HUES48 (cell line): ENCODE measurements around the gene GMPR2.

Experiments
- H3K27ac ChIP-seq: one replicate; pipeline ENCODE4 v1.7.0; 2013; ENCODE audit warnings: low read depth, low read length, inconsistent platforms
- H3K27me3 ChIP-seq: 2 replicates; pipeline ENCODE4 v1.6.1; 2013; ENCODE audit warnings: mild to moderate bottlenecking, low read length; ENCODE audit not compliant: control insufficient read depth, insufficient read depth
- H3K36me3 ChIP-seq: 2 replicates; pipeline ENCODE4 v1.6.1; 2013; ENCODE audit warnings: low read length; ENCODE audit not compliant: control insufficient read depth, insufficient read depth
- H3K4me1 ChIP-seq: 2 replicates; pipeline ENCODE4 v1.6.1; 2013; ENCODE audit warnings: mild to moderate bottlenecking, low read length; ENCODE audit not compliant: control insufficient read depth, insufficient read depth
- H3K4me3 ChIP-seq: 2 replicates; pipeline ENCODE4 v1.5.1; 2013; ENCODE audit warnings: mild to moderate bottlenecking, low read depth, low read length
- H3K9ac ChIP-seq: 2 replicates; pipeline ENCODE4 v1.6.1; 2013; ENCODE audit warnings: mild to moderate bottlenecking, low read depth, low read length, moderate library complexity
- H3K9me3 ChIP-seq: 2 replicates; pipeline ENCODE4 v1.6.1; 2013; ENCODE audit warnings: low read length; ENCODE audit not compliant: control insufficient read depth, insufficient read depth

GMPR2 gene

GRCh38 chr14:24234095-24235005 is 1.6 kb downstream of the GMPR2 start:
- Histone ChIP-seq H3K36me3 (peaks cover 54% of the 10 kb centered on the region), H3K9me3 (no peaks in the 10 kb centered on the region), H3K27ac (no peak overlapping the region), H3K27me3 (no peaks in the 10 kb centered on the region), H3K9ac (no peak overlapping the region), H3K4me3 (no peak overlapping the region), H3K4me1 (peaks cover 11% of the 10 kb centered on the region)

GRCh38 chr14:24235804-24236688 is 3.3 kb downstream of the GMPR2 start:
- Histone ChIP-seq H3K9me3 (no peaks in the 10 kb centered on the region), H3K9ac (no peak overlapping the region), H3K4me1 (peaks cover 9% of the 10 kb centered on the region), H3K4me3 (no peak overlapping the region), H3K27ac (no peak overlapping the region), H3K27me3 (no peaks in the 10 kb centered on the region), H3K36me3 (peaks cover 71% of the 10 kb centered on the region)

GRCh38 chr14:24236689-24237462 is 4.1 kb downstream of the GMPR2 start:
- Histone ChIP-seq H3K4me3 (no peak overlapping the region), H3K4me1 (peaks cover 7% of the 10 kb centered on the region), H3K9me3 (no peaks in the 10 kb centered on the region), H3K27me3 (no peaks in the 10 kb centered on the region), H3K36me3 (peaks cover 72% of the 10 kb centered on the region), H3K27ac (no peak overlapping the region), H3K9ac (no peak overlapping the region)

GRCh38 chr14:24237463-24237955 is 4.8 kb downstream of the GMPR2 start:
- peaks cover 72% of the 10 kb centered on the region for H3K36me3 ChIP-seq

GRCh38 chr14:24238123-24238522 is 5.4 kb downstream of the GMPR2 start:
- no peaks in the 10 kb centered on the region for H3K27me3 ChIP-seq
- no peak overlapping the region for H3K27ac ChIP-seq
- no peak overlapping the region for H3K4me3 ChIP-seq
- no peaks in the 10 kb centered on the region for H3K9me3 ChIP-seq
- peaks cover 72% of the 10 kb centered on the region for H3K36me3 ChIP-seq
- H3K4me1 ChIP-seq: peaks cover 7% of the 10 kb centered on the region
- H3K9ac ChIP-seq: no peak overlapping the region

More at GRCh38 chr14:24237463-24237955, 4.8 kb downstream of the GMPR2 start:
- no peaks in the 10 kb centered on the region for H3K9me3 ChIP-seq
- H3K9ac ChIP-seq: no peak overlapping the region
- H3K4me3 ChIP-seq: no peak overlapping the region
- no peak overlapping the region for H3K27ac ChIP-seq
- H3K27me3 ChIP-seq: no peaks in the 10 kb centered on the region
- H3K4me1 ChIP-seq: peaks cover 7% of the 10 kb centered on the region

- Histone ChIP-seq H3K36me3 (peaks cover 72% of the 10 kb centered on the region), H3K27ac (no peak overlapping the region), H3K4me1 (peaks cover 4% of the 10 kb centered on the region)
Observed at GRCh38 chr14:24238527-24239037, 5.9 kb downstream of the GMPR2 start.

GRCh38 chr14:24240110-24240918 is 7.6 kb downstream of the GMPR2 start:
- peaks cover 3% of the 10 kb centered on the region; the same call in 1 of the 2 replicates for H3K4me1 ChIP-seq
- no peaks in the 10 kb centered on the region for H3K27me3 ChIP-seq
- no peak overlapping the region for H3K9ac ChIP-seq
- H3K9me3 ChIP-seq: no peaks in the 10 kb centered on the region
- no peak overlapping the region for H3K27ac ChIP-seq
- peaks cover 59% of the 10 kb centered on the region for H3K36me3 ChIP-seq
- H3K4me3 ChIP-seq: no peak overlapping the region

More at GRCh38 chr14:24238527-24239037, 5.9 kb downstream of the GMPR2 start:
- Histone ChIP-seq H3K9me3 (no peaks in the 10 kb centered on the region), H3K9ac (no peak overlapping the region), H3K27me3 (no peaks in the 10 kb centered on the region), H3K4me3 (no peak overlapping the region)

- peak overlapping the region; percentile 97 for H3K4me3 ChIP-seq
- peak overlapping the region; percentile 96 for H3K27ac ChIP-seq
Observed at GRCh38 chr14:24241829-24242443, 9.2 kb downstream of the GMPR2 start.

GRCh38 chr14:24243336-24243836 is 10.7 kb downstream of the GMPR2 start:
- Histone ChIP-seq H3K27me3 (no peaks in the 10 kb centered on the region), H3K9ac (no peak overlapping the region), H3K36me3 (peaks cover 28% of the 10 kb centered on the region), H3K4me1 (peaks cover 3% of the 10 kb centered on the region; the same call in 1 of the 2 replicates), H3K9me3 (no peaks in the 10 kb centered on the region), H3K4me3 (peak overlapping the region; percentile 97), H3K27ac (peak overlapping the region; percentile 96)

More at GRCh38 chr14:24241829-24242443, 9.2 kb downstream of the GMPR2 start:
- peaks cover 3% of the 10 kb centered on the region; the same call in 1 of the 2 replicates for H3K4me1 ChIP-seq
- H3K36me3 ChIP-seq: peaks cover 43% of the 10 kb centered on the region
- no peaks in the 10 kb centered on the region for H3K27me3 ChIP-seq
- H3K9ac ChIP-seq: peak overlapping the region; percentile 78
- H3K9me3 ChIP-seq: no peaks in the 10 kb centered on the region
